HG03342 (cell line): ENCODE results near the gene CENPO.

Experiments used
- ATAC-seq: cut with Tn5 transposase; IDR thresholded peaks from one replicate; pipeline ENCODE4 v1.9.1; 2021; ENCODE audit warnings: mild to moderate bottlenecking, moderate library complexity; ENCODE audit not compliant: unreplicated experiment

The CENPO gene, protein sequence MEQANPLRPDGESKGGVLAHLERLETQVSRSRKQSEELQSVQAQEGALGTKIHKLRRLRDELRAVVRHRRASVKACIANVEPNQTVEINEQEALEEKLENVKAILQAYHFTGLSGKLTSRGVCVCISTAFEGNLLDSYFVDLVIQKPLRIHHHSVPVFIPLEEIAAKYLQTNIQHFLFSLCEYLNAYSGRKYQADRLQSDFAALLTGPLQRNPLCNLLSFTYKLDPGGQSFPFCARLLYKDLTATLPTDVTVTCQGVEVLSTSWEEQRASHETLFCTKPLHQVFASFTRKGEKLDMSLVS

DNA sequence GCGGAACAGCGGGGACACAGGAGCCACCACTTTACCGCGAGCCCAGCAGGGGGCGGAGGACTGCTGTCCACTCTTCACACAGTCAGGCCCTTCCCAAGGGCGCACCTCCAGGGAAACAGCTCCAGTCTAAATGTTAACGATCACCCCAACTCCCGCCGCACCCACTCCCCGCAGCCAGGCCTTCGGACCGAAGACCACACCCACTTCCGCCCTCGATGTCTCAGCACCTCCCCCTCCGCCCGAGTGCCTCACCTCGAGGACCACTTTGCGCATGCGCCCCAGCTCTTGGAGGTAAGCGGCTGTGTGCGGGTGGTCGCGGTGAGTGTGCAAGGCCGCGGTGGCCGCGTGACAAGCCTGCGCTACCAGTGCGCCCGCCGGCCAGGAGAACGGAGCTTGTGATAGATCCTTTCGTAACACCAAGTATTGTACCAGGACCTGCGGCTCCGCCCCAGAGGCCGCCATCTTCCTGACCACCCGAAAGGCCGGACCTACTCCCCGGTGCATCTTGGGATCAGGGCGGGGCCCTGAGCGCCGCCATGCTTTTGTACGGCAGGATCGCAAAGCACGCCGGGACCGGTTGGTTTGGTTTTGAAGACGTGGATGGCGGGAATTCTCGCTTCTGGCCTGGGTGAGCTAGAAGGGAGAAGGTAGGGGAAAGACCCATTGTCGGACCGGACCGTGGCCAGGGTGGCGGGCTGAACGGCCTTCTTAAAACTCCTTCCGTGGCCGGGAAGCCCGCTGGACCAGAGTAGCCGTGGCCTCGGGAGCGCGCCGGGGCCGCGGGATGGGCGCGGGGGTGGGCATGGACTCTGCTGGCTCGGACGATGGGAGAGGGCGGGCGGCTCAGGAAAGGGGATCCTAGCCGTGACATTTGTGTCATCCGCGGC is at the start of gene CENPO, which contains the start of gene PTRHD1:
Gene CENPO (plus strand): TSS at position 552 of the 887 bp plus-strand sequence. CDS start 495 bp downstream, outside the sequence.
Gene PTRHD1 (minus strand): TSS at position 518 of the 887 bp plus-strand sequence. CDS start 14 bp downstream, at position 504.
- peak; percentile 91 for ATAC-seq

DNA sequence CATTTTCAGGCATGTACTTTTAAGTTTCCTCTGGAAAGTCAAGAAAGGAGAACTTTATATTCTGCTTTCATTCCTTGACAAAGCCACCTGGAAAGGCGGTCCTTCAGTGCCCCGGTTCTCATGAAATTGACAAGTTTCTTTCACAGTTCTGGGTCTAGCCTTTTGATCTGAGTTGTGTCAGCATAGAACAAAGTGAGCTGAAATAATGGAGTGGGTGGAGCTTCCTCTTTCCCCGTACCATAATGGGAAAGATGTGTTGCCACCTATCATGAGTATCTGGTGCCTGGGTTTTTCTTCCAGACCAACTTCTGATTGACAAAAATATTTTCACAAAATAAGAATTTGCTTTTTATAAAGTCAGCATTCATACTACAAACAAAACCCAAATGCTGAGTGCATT is 49.3 kb upstream of the CENPO start:
- no peak for ATAC-seq

DNA sequence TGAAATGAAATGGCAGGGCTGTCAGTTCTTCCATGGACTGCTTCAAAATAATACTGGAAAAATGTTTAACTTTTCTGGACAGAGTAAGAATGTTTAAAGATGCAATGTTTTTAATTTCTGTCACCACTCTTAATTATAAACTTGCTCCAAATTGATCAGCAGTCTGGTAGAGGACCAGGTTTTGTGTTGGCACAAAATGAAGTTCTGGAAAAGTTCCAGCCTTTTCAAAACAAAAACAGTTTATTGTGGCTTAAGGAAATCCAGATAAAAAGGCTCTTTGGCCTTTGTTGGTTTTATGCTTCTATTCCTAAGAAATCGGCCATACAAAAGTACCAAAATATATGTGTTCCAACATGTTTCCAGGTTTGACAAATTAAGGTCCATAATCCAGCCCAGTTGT is 48.9 kb upstream of the CENPO start:
- ATAC-seq, result no peak

DNA sequence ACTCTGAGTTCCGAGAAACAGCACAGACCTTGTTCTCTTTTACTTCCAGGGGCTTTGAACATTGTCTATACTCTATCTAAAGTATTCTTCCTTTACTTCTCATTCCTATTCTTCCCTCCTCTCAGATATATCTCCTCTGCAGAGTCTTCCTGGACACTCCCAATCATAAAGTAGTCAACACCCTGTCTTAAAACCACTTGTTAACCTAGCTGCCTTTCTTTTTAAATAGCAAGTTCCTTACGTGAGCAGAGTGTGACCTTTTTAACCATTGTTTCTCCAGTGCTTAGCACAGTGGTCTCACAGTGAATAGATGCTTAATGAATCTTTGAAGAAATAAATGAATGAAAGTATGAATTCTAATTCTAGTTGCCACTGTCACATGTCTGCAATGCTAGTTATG is 47.4 kb upstream of the CENPO start:
- no peak for ATAC-seq

DNA sequence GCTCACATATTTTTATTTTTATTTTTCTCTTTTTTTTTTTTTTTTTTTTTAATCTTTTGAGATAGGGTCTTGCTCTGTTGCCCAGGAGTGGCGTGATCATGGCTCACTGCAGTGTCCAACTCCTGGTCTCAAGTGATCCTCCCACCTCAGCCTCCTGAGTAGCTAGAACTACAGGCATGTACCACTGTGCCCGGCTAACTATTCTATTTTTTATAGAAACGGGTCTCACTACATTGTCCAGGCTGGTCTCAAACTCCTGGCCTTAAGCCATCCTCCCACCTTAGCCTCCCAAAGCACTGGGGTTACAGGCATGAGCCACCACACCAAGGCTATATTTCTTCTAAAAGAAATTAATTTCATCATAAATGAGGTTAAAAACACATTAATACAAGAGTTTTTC is 45.9 kb upstream of the CENPO start:
- ATAC-seq, result no peak

DNA sequence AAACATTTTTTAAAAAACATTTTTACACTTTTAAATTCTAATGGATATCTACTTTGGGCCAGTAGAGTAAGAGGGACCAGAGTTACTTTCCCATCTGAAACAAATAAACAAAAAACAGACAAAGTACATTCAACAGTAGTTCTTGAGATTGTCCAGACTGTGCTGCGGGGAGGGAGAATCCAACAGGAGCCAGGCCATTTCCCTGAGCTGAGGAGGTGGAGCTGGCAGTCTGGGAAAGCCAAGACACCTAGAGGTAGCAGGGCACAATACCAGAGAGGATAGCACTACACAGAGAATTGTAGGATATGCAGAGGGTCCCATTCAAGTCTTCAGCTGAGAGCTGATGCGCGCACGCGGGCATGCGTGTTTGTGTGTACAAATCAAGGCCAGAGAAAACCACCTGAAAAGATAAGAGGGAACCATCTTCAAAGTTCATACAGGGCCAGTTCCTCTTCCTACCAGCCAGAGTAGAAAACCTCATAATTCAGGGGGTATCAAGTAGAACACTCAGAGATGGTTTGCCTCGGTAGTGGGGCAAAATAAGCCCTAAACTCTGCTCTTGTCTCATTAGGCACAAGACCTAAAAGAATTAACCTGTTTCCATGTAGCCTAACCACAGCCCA is 44.0 kb upstream of the CENPO start:
- ATAC-seq, result no peak

DNA sequence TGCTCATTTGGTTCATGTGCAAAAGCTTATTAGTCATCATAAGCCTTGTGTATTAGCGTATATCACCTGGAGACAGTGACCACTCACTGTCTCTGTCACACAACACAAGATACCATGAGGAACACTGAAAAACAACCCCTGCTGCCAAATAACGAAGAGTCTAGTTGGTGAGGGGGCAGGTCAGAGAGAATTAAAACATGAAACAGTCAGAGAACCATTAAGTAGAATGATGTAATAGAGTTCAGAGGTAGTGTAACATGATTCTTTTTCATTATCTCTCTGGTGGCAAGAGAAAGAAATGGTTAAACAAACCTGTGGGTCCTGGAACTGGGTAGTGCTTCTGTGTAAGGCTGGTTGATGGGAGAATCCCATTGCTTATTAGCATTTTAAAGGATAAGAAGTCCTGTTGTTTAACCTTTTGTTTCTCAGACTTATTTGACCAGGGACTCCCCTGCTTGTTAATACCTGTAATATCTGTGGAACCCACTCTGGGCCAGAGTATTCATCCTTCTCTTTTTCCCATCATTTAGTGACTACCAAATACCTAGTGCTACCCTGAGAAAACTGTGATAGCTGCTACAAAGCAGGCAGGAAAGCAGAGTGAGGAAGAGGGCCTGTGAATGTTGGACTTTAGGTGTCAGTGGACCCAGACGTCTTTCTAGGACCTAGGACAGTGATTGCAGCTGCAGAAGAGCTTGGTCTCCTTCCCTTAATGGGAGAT is 38.1 kb upstream of the CENPO start:
- no peak for ATAC-seq

DNA sequence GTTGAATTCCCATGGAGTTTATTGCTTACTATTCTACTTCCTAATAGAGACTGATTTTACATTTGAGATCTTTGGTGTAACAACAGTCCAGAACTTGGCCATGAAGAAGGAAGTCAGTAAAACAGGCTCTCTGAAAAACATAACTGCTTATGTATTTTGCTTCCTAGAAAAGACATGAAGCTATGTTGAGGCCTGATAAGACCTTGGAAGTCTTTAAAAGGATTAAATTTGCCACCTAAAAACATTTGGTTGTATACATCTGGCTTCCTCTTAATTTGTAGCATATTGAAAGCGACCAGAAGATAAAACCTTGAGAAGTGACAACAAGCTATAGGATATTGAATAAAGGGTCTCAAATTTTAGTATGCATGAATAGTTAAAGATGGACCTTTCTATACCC is 36.4 kb upstream of the CENPO start:
- ATAC-seq, result no peak

DNA sequence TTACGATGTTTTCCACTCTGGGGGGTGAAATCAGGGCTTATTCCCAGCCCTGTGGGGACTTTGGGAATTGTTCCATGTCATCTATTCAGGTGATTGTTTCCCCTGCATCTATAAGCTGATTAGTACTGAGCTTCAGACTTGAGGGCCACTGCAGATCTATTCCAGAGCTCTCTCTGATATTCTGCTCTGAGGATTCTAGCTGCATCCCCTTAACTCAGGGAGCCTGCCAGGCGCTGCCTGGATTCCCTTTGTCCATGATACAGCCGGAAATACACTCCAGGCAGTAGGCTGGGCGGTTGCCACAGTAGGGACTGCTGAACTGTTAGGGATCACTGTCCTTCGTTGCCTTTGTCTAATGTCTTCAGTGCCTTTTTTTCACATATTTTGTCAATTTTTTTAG is 31.4 kb upstream of the CENPO start:
- no peak for ATAC-seq

DNA sequence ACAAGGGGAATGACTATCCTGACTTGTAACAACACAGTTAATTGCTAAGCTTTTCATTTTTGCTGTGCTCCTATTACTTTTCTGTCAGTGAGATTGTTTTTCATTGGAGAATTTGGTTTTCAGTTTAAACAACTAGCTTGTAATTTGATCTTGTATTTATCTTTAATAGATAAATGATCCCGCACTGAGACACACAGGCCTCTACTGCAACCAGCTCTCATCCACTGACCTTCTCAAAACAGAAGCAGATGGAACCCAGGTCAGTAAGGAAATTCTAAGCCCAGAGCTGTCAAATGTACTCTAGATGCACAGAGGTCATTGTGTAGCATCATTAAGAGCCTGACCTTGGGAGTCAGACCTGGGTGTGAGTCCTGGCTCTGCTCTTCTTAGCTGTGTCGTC is 30.7 kb upstream of the CENPO start:
- no peak for ATAC-seq

DNA sequence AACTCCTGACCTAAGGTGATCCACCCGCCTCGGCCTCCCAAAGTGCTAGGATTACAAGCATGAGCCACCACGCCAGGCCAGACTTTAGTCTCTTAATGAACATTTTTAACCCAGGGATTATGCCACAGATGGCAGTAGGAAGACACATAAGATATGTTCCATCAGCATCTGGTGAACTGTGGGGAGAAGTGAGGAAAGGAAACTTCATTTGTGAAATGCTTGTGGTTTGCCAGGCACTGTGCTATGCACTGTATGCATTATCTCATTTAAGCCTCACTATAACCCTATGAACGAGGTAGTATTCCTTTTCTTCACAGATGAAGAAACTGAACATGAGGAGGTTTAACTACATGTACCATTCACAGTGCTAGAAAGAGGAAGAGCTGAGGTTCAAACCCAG is 29.4 kb upstream of the CENPO start:
- ATAC-seq, result no peak

DNA sequence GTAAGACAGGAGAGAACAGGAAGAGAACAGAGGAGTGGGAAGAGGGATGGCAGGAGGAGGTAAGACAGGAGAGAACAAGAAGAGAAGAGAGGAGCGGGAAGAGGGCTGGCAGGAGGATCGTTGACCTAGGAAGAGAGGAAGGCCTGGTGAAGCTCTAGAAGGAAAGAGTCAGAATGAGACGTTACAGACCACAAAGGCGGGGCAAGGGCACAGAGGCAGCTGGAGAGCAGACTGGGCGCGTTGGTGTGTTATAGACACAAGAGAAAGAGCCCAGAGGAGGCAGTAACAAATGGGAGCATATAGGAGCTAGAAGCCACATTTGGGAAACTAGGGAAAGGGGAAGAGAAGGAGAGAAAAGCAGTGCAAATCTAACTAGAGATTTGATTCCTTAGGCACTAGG is 26.6 kb upstream of the CENPO start:
- ATAC-seq, result no peak

DNA sequence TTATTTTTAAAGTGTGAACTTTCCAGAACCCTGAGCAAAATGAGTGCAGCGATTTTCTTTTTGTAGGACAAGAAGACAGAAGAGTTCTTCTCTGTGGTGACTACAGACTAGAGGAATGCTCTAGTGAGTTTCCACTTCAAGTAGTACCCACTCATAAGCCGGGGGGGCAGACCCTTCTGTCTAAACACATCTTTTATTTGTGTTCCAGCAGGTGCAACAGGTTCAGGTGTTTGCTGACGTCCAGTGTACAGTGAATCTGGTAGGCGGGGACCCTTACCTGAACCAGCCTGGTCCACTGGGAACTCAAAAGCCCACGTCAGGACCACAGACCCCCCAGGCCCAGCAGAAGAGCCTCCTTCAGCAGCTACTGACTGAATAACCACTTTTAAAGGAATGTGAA is 25.2 kb upstream of the CENPO start:
- no peak for ATAC-seq

DNA sequence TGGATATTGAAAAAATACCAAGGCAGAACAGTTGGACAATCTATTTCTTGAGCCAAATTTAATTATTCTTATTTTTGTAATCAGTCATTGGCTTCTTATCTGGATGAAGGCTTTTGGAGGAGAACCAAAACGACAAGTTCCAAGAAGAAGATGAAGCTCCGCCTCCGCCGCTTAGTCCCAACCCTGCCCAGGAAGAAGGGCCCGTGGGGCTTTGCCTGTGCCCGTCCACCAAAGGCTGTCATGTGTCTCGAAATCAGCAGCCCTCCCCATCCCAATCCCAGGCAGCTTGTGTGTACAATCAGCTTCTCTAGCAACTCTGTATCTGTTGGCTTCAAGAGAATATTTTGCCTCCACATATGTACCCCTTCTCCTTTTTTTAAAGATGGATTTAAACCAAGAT is 24.6 kb upstream of the CENPO start:
- ATAC-seq, result no peak

DNA sequence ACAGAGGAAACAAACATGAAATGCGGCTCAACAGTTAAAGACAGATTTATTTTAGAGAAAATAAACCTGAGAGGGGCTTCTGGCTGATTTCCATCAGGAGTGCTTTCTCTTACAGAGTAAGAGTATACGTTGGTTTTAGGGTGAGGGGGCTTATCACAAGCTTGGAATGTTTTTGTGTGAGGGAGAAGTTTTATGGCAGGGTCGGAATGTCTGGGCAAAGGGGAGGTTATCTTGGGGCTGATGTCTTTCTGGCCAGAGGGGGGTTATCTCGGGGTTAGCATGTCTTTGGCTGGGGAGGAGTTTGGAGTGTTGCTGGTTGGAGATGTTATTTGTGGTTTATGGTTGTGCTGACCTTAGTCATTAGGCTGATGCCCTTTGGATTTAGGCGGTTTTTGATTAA is 22.2 kb upstream of the CENPO start:
- no peak for ATAC-seq

DNA sequence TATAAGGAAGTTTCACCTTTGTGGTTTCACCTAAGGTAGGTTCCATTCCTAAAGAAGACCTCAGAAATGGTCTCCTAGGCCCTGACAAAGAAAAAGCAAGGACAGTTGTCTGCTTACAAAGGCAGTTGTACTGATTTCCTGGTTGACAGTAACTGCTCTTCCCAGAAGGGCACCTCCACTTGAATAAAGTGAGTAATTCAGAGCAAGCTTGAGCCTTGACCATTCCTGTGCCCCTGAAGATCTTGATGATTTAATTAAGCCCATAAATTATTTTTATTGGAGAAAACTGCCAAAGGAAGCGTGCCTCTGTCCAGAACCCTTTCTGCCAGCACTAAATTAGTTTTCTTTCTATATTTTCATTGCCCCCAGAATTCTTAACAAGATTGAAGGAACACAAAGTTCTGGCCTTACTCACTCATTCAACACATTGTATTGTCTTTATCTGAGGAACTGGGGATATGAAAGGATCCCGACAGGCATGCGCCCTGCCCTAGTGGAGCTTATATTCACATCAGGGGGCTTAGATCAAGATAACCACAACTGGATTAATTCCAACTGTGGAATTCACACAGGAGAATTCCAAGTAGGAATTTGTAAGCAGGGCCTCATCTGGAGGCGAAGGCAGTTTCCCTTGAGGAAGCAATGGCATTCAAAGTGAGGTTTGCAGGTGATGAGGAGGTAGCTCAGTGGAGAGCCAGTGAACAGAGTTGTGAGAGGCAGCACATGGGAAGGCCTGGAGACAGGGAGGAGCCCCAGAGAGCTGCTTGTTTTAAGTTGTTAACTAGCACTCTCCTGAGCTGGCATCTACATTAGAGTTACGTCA is 21.2 kb upstream of the CENPO start:
- no peak for ATAC-seq

DNA sequence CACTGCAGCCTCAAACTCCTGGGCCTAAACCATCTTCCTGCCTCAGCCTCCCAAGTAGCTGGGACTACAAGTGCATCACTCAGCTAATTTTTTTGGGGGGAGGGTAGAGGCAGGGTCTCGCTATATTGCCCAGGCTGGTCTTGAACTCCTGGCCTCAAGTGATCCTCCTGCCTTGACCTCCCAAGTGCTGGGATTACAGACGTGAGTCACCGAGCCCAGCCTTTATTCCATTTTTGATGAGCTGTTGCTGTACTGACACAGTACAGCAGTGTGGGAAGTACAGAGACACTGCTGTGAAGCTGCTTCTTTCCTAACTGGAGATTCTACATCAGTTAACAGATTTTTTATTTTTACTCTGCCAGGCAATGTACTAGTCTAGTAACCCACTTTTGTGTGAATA is 18.9 kb upstream of the CENPO start:
- ATAC-seq, result no peak

DNA sequence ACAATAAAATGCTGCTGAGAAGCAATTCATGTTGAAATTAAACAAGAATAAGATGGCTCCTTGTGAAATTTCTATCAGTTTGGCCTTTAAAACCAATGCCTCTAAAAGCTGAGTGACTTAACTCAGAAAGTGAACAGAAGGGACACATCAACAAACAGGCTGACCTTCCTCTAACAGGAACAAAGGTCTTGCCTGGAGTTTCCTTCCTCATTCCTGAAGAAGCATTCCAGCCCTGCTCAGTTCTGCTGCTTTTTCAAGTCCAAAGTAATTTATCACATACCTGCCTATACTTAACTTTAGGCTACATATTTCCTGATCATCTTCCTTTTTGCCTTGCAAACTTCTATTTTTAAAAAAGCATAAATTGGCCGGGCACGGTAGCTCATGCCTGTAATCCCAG is 14.1 kb upstream of the CENPO start:
- ATAC-seq, result no peak

DNA sequence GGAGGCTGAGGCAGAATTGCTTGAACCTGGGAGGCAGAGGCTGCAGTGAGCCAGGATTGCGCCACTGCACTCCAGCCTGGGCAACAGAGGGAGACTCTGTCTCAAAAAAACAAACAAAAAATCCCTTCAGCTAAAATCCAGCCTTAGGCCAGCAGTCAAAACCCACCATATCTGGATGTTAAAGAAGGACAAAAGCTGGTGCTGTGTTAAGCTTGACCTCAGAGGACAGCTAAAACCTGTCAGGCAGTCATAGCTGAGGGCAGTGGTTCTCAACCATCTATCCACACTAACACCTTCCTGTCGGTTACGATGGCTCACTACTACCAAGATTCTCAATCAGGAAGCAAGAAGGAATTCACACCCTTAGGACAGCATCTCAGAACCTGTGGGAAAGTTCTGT is 9.6 kb upstream of the CENPO start:
- no peak for ATAC-seq

DNA sequence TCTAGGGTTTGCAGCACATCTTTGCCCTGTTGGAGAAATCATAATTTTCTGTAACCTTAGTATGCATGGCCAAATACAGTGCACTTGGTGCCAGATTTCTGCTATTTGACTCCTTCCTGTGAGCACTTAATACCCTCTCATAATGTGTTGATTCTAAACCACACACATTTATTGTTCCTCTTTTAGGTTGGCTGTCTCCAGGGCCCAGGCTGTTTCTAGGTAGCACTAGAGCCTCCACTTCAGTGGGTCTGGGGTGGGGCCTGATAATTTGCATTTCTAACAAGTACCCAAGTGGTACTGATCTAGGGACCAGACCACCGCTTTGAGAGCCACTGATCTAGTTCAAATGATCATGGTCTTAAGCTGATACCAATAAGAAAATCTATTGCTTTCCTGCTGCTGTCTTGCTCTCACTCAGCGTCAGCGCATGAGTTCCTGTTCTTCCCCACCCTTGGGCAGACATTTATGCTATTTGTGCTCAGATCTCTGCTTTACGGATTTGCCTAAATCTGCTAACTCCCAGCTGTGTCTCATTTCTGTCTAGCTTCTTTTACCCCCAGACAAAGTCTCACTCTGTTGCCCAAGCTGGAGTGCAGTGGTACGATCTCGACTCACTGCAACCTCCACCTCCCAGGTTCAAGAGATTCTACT is 7.4 kb upstream of the CENPO start:
- ATAC-seq, result peak; percentile 98
